Measurements from ENCODE around the gene EXD3.

EXD3 gene

GRCh38 chr9:137428841-137429545 is 6.0 kb upstream of the EXD3 start:
- Histone ChIP-seq H3K4me2 (no peak overlapping the region), H3K9ac (no peak overlapping the region), H3K4me1 (ENCODE audit: low read depth, poor library complexity, severe bottlenecking) (peaks cover 22% of the 10 kb centered on the region), H3K79me2 (ENCODE audit: insufficient read depth, low read depth) (no peaks in the 10 kb centered on the region), H3K36me3 (ENCODE audit: insufficient read depth) (no peaks in the 10 kb centered on the region), H2AFZ (ENCODE audit: low read depth) (no peak overlapping the region), H3K27me3 (ENCODE audit: insufficient read depth, low read depth) (peaks cover 50% of the 10 kb centered on the region), H3K4me3 (IDR thresholded peaks at IDR 0.05; ENCODE audit: insufficient read depth, low read depth, low read length) (no peak overlapping the region), H4K20me1 (ENCODE audit: insufficient read depth) (no peaks in the 10 kb centered on the region), H3K27ac (no peak overlapping the region)
- TF ChIP-seq, protein P1, sequence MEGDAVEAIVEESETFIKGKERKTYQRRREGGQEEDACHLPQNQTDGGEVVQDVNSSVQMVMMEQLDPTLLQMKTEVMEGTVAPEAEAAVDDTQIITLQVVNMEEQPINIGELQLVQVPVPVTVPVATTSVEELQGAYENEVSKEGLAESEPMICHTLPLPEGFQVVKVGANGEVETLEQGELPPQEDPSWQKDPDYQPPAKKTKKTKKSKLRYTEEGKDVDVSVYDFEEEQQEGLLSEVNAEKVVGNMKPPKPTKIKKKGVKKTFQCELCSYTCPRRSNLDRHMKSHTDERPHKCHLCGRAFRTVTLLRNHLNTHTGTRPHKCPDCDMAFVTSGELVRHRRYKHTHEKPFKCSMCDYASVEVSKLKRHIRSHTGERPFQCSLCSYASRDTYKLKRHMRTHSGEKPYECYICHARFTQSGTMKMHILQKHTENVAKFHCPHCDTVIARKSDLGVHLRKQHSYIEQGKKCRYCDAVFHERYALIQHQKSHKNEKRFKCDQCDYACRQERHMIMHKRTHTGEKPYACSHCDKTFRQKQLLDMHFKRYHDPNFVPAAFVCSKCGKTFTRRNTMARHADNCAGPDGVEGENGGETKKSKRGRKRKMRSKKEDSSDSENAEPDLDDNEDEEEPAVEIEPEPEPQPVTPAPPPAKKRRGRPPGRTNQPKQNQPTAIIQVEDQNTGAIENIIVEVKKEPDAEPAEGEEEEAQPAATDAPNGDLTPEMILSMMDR (conservative IDR thresholded peaks at IDR 0.05; ENCODE audit: low read depth, low read length): no peak

DNA sequence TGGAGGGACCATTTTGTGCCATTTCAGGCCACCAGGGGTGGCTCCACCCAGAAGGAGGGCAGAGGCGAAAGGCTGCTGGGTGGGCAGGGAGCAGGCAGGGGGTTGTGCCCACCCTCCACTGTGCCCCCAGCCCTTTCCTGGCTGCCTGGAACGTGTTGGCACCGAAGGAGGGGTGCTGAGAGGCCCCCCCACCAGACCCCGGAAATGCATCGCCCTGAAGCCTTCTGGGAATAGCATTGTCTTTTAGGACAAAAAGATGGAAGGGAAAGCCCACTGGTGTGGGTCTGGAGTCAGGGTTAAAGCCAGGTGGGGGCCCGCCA is 5.3 kb upstream of the EXD3 start:
- Histone ChIP-seq H3K27ac (no peak overlapping the region), H3K4me1 (ENCODE audit: low read depth, poor library complexity, severe bottlenecking) (peaks cover 23% of the 10 kb centered on the region), H3K4me3 (IDR thresholded peaks at IDR 0.05; ENCODE audit: insufficient read depth, low read depth, low read length) (no peak overlapping the region), H3K4me2 (no peak overlapping the region), H4K20me1 (ENCODE audit: insufficient read depth) (no peaks in the 10 kb centered on the region), H3K79me2 (ENCODE audit: insufficient read depth, low read depth) (no peaks in the 10 kb centered on the region), H3K9ac (no peak overlapping the region), H3K36me3 (ENCODE audit: insufficient read depth) (no peaks in the 10 kb centered on the region), H3K27me3 (ENCODE audit: insufficient read depth, low read depth) (peaks cover 46% of the 10 kb centered on the region), H2AFZ (ENCODE audit: low read depth) (no peak overlapping the region)
- TF ChIP-seq, protein P1 (conservative IDR thresholded peaks at IDR 0.05; ENCODE audit: low read depth, low read length): no peak

DNA sequence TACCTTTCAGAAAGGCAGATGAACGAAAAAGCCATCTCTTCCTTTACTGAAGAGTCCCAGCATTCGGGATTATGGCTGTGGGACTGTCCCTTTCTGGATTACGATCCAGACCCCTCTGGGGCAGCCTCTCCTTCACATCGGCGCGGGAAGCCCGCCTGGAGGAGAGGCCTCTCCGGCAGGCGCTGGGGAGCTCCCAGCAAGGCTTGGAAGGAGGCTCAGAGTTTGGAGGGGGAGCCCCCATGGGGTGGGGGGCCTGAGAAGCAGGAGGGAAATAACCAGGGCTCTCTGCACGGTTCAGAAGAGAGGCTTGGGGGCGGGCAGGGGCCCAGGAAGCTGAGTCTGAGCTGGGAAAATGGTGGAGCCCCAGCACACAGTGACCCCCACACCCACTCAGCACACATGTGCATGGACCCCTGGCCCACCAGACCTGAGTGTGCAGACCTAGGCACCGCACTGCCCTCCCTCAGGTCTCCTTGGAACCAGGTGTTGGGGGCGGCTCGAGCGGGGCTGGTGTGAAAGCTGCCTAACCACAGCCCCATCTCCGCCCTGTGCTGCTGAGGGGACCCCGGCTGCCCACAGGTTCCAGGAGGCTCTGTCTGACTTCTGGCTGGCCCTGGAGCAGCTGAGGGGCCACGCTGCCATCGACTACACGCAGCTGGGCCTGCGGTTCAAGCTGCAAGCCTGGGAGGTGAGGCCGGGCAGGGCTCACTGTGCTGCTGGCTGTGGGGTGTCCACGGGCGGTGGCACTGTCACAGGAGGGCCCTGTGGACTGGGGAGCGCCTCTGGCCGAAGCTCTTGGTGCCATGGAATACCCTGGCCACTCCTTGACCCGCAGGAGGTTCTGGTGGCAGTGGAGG is 4.7 kb upstream of the EXD3 start:
- H3K79me2 ChIP-seq (ENCODE audit: insufficient read depth, low read depth): no peaks in the 10 kb centered on the region
- H3K4me3 ChIP-seq (IDR thresholded peaks at IDR 0.05; ENCODE audit: insufficient read depth, low read depth, low read length): no peak overlapping the region
- no peak overlapping the region for H3K9ac ChIP-seq
- no peak overlapping the region for H3K27ac ChIP-seq
- no peaks in the 10 kb centered on the region for H4K20me1 ChIP-seq (ENCODE audit: insufficient read depth)
- TF ChIP-seq, protein P1 (conservative IDR thresholded peaks at IDR 0.05; ENCODE audit: low read depth, low read length): no peak
- no peak overlapping the region for H2AFZ ChIP-seq (ENCODE audit: low read depth)
- peaks cover 41% of the 10 kb centered on the region for H3K27me3 ChIP-seq (ENCODE audit: insufficient read depth, low read depth)
- H3K4me1 ChIP-seq (ENCODE audit: low read depth, poor library complexity, severe bottlenecking): peaks cover 23% of the 10 kb centered on the region
- H3K4me2 ChIP-seq: no peak overlapping the region
- no peaks in the 10 kb centered on the region for H3K36me3 ChIP-seq (ENCODE audit: insufficient read depth)

DNA sequence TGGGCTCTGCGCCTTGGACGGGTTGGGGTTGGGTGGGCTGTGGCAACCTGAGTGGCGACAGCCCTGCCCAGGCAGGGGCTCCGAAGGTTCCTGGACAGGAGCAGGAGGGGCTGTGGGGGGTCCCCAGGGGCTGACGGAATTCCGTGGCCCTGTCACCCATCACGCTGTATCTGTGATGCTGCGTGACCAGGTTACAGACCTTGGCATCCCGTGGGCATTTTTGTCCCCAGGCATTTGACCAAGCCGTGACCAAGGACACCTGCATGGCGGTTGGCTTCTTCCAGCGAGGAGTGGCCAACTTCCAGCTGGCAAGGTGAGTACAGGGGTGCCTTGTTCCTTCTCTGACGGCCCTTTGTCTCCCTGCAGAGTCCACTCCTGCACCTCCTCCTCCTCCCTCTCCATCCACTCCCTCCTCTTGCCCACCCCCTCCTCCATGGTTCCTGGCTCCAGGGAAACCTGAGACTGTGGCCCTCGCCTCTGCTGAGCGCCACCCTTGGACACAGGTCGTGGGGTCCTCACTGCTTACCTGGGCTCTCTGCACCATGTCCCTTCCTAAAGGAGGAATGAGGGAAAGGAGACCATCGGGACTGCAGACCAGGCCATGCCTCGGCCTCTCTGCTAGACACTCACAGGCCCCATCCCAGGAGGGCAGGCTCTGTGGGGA is 3.2 kb upstream of the EXD3 start:
- H3K79me2 ChIP-seq (ENCODE audit: insufficient read depth, low read depth): no peaks in the 10 kb centered on the region; the same call in 1 of the 2 replicates
- TF ChIP-seq, protein P1 (conservative IDR thresholded peaks at IDR 0.05; ENCODE audit: low read depth, low read length): no peak
- H3K36me3 ChIP-seq (ENCODE audit: insufficient read depth): no peaks in the 10 kb centered on the region
- no peak overlapping the region for H3K4me3 ChIP-seq (IDR thresholded peaks at IDR 0.05; ENCODE audit: insufficient read depth, low read depth, low read length)
- H3K9ac ChIP-seq: no peak overlapping the region
- H3K4me2 ChIP-seq: no peak overlapping the region
- H4K20me1 ChIP-seq (ENCODE audit: insufficient read depth): no peaks in the 10 kb centered on the region
- H2AFZ ChIP-seq (ENCODE audit: low read depth): no peak overlapping the region
- peaks cover 32% of the 10 kb centered on the region for H3K27me3 ChIP-seq (ENCODE audit: insufficient read depth, low read depth)
- no peak overlapping the region for H3K27ac ChIP-seq
- H3K4me1 ChIP-seq (ENCODE audit: low read depth, poor library complexity, severe bottlenecking): peaks cover 23% of the 10 kb centered on the region
